ENCODE data around the gene POPDC3.
"Not testable (repeated sequence)": the region's sequence is repeated elsewhere in the genome, so short reads cannot be mapped to it uniquely, and the experiment has no call there.

The POPDC3 gene

GRCh38 chr6:105179244-105180065, at the start of gene POPDC3:
TSS of gene POPDC3 (minus strand) at chr6:105180014. CDS start at chr6:105161909, 18,105 bp downstream.
- no peak for DNase-seq (ENCODE audit: low read depth in 3 of 3)

- no peak for DNase-seq (ENCODE audit: low read depth in 3 of 3)
Measured at GRCh38 chr6:105227295-105227767, 47.5 kb upstream of the POPDC3 start.

- no peak for DNase-seq (ENCODE audit: low read depth in 3 of 3)
Measured at GRCh38 chr6:105226598-105227294, 46.9 kb upstream of the POPDC3 start.

GRCh38 chr6:105223242-105223641, 43.4 kb upstream of the POPDC3 start:
- no peak for DNase-seq (ENCODE audit: low read depth in 3 of 3)

GRCh38 chr6:105221219-105221618, 41.4 kb upstream of the POPDC3 start:
- not testable (repeated sequence) for DNase-seq (ENCODE audit: low read depth in 3 of 3)

GRCh38 chr6:105220186-105220585, 40.4 kb upstream of the POPDC3 start:
- DNase-seq (ENCODE audit: low read depth in 3 of 3), result no peak

- not testable (repeated sequence) for DNase-seq (ENCODE audit: low read depth in 3 of 3)
Measured at GRCh38 chr6:105219218-105219617, 39.4 kb upstream of the POPDC3 start.

- DNase-seq (ENCODE audit: low read depth in 3 of 3), result no peak
Measured at GRCh38 chr6:105215506-105215905, 35.7 kb upstream of the POPDC3 start.

- no peak for DNase-seq (ENCODE audit: low read depth in 3 of 3)
Measured at GRCh38 chr6:105214668-105215067, 34.9 kb upstream of the POPDC3 start.

GRCh38 chr6:105213272-105213671, 33.5 kb upstream of the POPDC3 start:
- no peak for DNase-seq (ENCODE audit: low read depth in 3 of 3)

GRCh38 chr6:105212587-105212986, 32.8 kb upstream of the POPDC3 start:
- no peak for DNase-seq (ENCODE audit: low read depth in 3 of 3)

GRCh38 chr6:105211831-105212230, 32.0 kb upstream of the POPDC3 start:
- no peak for DNase-seq (ENCODE audit: low read depth in 3 of 3)

- DNase-seq (ENCODE audit: low read depth in 3 of 3), result no peak
Measured at GRCh38 chr6:105210932-105211531, 31.2 kb upstream of the POPDC3 start.

- no peak for DNase-seq (ENCODE audit: low read depth in 3 of 3)
Measured at GRCh38 chr6:105209950-105210706, 30.3 kb upstream of the POPDC3 start.

- DNase-seq (ENCODE audit: low read depth in 3 of 3), result no peak
Measured at GRCh38 chr6:105207524-105208269, 27.9 kb upstream of the POPDC3 start.

- no peak for DNase-seq (ENCODE audit: low read depth in 3 of 3)
Measured at GRCh38 chr6:105204768-105205167, 25.0 kb upstream of the POPDC3 start.

GRCh38 chr6:105204331-105204730, 24.5 kb upstream of the POPDC3 start:
- no peak for DNase-seq (ENCODE audit: low read depth in 3 of 3)

- no peak for DNase-seq (ENCODE audit: low read depth in 3 of 3)
Measured at GRCh38 chr6:105202486-105202885, 22.7 kb upstream of the POPDC3 start.

GRCh38 chr6:105200133-105200730, 20.4 kb upstream of the POPDC3 start:
- DNase-seq (ENCODE audit: low read depth in 3 of 3), result no peak

GRCh38 chr6:105199711-105200110, 19.9 kb upstream of the POPDC3 start:
- no peak for DNase-seq (ENCODE audit: low read depth in 3 of 3)

- no peak for DNase-seq (ENCODE audit: low read depth in 3 of 3)
Measured at GRCh38 chr6:105196076-105196475, 16.3 kb upstream of the POPDC3 start.
